ENCODE results near the gene WFDC1. TPM values are rescaled to one million over a fixed set of nuclear protein-coding genes. Genes with fewer than 3 reads are reported as not detected.

The WFDC1 gene
- total RNA-seq, 1 donor from 2014 or later: 3.0 TPM

DNA sequence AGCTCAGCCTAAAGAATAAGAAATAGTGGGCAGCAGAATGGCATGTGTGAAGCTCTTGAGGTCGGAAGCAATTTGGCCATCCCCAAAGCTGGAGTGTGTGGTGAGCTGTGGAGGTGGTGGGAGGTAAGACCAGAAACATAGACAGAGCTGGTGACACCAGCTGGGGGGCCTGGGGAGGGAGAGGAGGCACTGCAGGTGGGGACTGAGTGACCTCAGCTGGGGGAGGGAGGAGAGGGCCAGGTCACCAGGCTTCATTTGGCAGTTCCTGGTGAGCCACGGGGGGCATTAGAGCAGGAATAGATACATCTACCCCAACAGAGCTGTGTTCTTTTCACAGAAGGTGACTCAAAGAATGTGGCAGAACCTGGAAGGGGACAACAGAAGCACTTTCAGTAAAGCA is 31.9 kb downstream of the WFDC1 start:
- no peak overlapping the region for H3K27ac Mint-ChIP-seq
- H3K9me3 Mint-ChIP-seq: no peaks in the 10 kb centered on the region
- no peaks in the 10 kb centered on the region for H3K27me3 Mint-ChIP-seq (ENCODE audit: low read depth)
- TF ChIP-seq, protein P1, sequence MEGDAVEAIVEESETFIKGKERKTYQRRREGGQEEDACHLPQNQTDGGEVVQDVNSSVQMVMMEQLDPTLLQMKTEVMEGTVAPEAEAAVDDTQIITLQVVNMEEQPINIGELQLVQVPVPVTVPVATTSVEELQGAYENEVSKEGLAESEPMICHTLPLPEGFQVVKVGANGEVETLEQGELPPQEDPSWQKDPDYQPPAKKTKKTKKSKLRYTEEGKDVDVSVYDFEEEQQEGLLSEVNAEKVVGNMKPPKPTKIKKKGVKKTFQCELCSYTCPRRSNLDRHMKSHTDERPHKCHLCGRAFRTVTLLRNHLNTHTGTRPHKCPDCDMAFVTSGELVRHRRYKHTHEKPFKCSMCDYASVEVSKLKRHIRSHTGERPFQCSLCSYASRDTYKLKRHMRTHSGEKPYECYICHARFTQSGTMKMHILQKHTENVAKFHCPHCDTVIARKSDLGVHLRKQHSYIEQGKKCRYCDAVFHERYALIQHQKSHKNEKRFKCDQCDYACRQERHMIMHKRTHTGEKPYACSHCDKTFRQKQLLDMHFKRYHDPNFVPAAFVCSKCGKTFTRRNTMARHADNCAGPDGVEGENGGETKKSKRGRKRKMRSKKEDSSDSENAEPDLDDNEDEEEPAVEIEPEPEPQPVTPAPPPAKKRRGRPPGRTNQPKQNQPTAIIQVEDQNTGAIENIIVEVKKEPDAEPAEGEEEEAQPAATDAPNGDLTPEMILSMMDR (IDR thresholded peaks at IDR 0.05; ENCODE audit: unreplicated experiment): no peak
- H3K36me3 Mint-ChIP-seq: no peaks in the 10 kb centered on the region
- DNase-seq (ENCODE audit: low spot score in 2 of 2, unreplicated experiment in 2 of 2): no peak
- no peak overlapping the region for H3K4me3 Mint-ChIP-seq
- peaks cover 12% of the 10 kb centered on the region for H3K4me1 Mint-ChIP-seq

DNA sequence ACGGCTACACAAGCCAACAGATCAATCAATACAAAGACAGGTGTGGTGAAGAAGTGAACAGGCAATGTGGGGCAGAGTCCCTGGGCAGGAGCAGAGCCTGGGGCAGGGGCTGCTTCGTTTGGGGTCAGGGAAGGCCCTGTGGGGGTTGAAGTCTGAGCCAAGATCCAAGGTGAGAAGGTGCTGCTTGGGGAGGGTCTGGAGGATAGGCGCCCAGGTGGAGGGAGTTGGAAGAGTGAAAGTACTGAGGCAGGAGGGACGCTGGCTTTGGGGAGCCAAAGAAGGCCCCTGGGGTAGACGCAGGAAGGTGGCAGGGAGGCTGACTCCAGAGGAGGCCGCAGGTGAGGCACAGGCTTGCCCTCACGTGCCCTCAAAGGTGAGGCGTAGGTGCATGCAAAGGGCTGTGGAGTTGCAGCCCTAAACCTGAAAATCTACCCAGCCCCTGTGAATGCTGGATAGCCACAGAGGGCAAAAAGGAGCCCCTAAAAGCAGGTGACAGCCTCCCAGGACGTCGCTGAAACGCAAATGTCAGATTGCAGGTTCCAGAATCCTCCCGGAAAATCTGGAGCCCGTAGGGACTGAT is 33.3 kb downstream of the WFDC1 start:
- Mint-ChIP-seq H3K36me3 (no peaks in the 10 kb centered on the region), H3K9me3 (no peaks in the 10 kb centered on the region), H3K27ac (no peak overlapping the region), H3K4me3 (no peak overlapping the region), H3K27me3 (ENCODE audit: low read depth) (no peaks in the 10 kb centered on the region), H3K4me1 (peaks cover 3% of the 10 kb centered on the region)
- TF ChIP-seq, protein P1 (IDR thresholded peaks at IDR 0.05; ENCODE audit: unreplicated experiment): no peak
- no peak for DNase-seq (ENCODE audit: low spot score in 2 of 2, unreplicated experiment in 2 of 2)

DNA sequence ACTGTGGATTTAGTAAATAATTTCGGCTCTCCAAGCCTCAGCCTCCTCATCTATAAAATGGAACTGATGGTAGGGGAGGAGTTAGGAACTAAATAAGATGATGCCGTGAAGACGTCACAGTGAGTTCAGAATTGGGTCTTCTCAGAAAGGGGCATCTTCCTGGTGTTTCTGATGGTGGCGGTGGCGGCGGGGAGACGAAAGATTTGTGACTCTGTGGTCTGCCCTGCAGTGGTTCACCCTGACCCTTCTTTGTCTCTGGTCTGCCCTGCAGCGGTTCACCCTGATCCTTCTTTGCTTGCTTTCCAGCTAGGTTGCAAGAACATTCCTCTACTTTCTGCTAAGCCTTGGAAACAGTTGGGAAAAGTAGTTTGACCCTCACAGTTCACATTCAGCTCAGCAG is 34.3 kb downstream of the WFDC1 start:
- no peak overlapping the region for H3K27ac Mint-ChIP-seq
- H3K9me3 Mint-ChIP-seq: no peaks in the 10 kb centered on the region
- no peaks in the 10 kb centered on the region for H3K36me3 Mint-ChIP-seq
- peaks cover 3% of the 10 kb centered on the region for H3K4me1 Mint-ChIP-seq
- H3K4me3 Mint-ChIP-seq: no peak overlapping the region
- H3K27me3 Mint-ChIP-seq (ENCODE audit: low read depth): no peaks in the 10 kb centered on the region
- TF ChIP-seq, protein P1 (IDR thresholded peaks at IDR 0.05; ENCODE audit: unreplicated experiment): no peak
- no peak for DNase-seq (ENCODE audit: low spot score in 2 of 2, unreplicated experiment in 2 of 2)

DNA sequence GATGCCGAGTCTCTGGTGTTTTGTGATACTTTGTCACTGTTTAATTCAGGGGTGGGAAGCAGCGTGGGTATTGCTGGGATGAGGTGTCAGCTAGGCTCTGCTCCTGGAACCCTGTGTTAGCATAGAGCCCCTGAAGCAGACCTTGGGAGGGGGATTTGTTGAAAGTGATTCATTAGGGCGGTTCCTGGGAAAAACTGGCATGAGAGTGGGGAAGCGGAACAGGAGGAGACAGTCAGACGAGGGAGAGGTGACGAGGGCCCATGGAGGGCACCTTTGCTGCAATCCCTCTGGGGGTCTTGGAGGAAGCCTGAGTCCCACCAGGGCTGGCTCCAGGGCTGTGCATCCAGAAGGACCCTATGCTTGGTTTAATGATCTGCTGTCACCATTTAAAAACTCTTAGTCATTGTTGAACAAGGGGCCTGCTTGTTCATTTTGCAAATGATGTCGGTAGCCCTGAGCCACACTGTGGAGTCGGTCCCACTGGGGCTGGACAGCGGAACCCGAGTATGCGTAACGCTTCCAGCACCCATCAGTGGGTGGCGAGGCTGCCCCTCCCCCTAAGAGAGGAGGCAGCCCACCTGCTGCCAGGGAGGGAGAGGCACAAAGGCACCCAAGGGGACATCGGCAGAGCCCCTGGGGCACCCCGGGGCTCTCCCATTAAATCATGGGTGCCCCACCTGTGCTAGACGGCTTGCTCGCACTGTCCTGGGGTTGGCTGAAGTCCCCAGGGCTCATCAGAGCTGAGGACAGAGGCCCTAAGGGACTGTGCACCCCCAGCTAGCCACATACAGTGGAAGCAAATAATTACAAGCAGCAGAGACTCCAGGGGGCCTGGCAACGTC is 35.4 kb downstream of the WFDC1 start:
- H3K27me3 Mint-ChIP-seq (ENCODE audit: low read depth): no peaks in the 10 kb centered on the region
- H3K4me1 Mint-ChIP-seq: peaks cover 3% of the 10 kb centered on the region
- H3K27ac Mint-ChIP-seq: no peak overlapping the region
- TF ChIP-seq, protein P1 (IDR thresholded peaks at IDR 0.05; ENCODE audit: unreplicated experiment): no peak
- H3K36me3 Mint-ChIP-seq: no peaks in the 10 kb centered on the region
- no peak overlapping the region for H3K4me3 Mint-ChIP-seq
- DNase-seq (ENCODE audit: low spot score in 2 of 2, unreplicated experiment in 2 of 2): no peak
- H3K9me3 Mint-ChIP-seq: peaks cover 3% of the 10 kb centered on the region

DNA sequence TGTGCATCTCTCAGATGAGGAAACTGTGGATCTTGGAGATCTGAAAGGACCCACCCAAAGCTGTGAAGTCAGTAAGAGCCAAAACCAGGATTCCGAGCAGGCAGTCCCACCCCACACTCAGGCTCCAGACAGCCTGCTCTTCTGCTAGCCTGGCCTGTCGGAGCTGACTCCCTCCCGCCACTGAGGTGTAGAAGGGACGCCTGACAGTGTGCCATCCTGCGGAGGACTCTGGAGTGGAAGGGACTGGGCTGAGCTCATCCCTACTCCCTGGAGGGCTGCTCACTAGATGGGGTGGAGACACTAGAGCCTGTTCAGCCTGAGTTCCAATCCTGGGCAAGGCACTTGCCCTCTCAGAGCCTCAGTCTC is 36.0 kb downstream of the WFDC1 start:
- peaks cover 9% of the 10 kb centered on the region for H3K9me3 Mint-ChIP-seq
- H3K4me3 Mint-ChIP-seq: no peak overlapping the region
- no peaks in the 10 kb centered on the region for H3K27me3 Mint-ChIP-seq (ENCODE audit: low read depth)
- no peak for DNase-seq (ENCODE audit: low spot score in 2 of 2, unreplicated experiment in 2 of 2)
- TF ChIP-seq, protein P1 (IDR thresholded peaks at IDR 0.05; ENCODE audit: unreplicated experiment): no peak
- H3K27ac Mint-ChIP-seq: no peak overlapping the region
- H3K36me3 Mint-ChIP-seq: peaks cover 4% of the 10 kb centered on the region
- peaks cover 3% of the 10 kb centered on the region for H3K4me1 Mint-ChIP-seq

Measured in mesothelial cell of epicardium (in vitro differentiated cells).